ENCODE results near the gene MAP2K1.
"Not testable (repeated sequence)": the region's sequence is repeated elsewhere in the genome, so short reads cannot be mapped to it uniquely, and the experiment has no call there.

Gene MAP2K1

GRCh38 chr15:66480267-66480666 is 93.6 kb downstream of the MAP2K1 start:
- DNase-seq: no peak

- no peak for DNase-seq
Observed at GRCh38 chr15:66481107-66481856, 94.6 kb downstream of the MAP2K1 start.

- DNase-seq: no peak
Observed at GRCh38 chr15:66482539-66482938, 95.8 kb downstream of the MAP2K1 start.

GRCh38 chr15:66483131-66483566 is 96.4 kb downstream of the MAP2K1 start:
- no peak for DNase-seq

- DNase-seq: no peak
Observed at GRCh38 chr15:66484539-66485112, 97.9 kb downstream of the MAP2K1 start.

GRCh38 chr15:66486887-66487286 is 100.2 kb downstream of the MAP2K1 start:
- DNase-seq: no peak

- DNase-seq: no peak
Observed at GRCh38 chr15:66488525-66488924, 101.8 kb downstream of the MAP2K1 start.

- DNase-seq: no peak
Observed at GRCh38 chr15:66489179-66489791, 102.6 kb downstream of the MAP2K1 start.

- no peak for DNase-seq
Observed at GRCh38 chr15:66491846-66492245, 105.1 kb downstream of the MAP2K1 start.

- DNase-seq: no peak
Observed at GRCh38 chr15:66494262-66494661, 107.5 kb downstream of the MAP2K1 start.

- no peak for DNase-seq
Observed at GRCh38 chr15:66496951-66497501, 110.3 kb downstream of the MAP2K1 start.

GRCh38 chr15:66497502-66498455 is 111.1 kb downstream of the MAP2K1 start, which contains the start of gene SNAPC5:
TSS of gene SNAPC5 (minus strand) at chr15:66497762. CDS start at chr15:66497731, 31 bp downstream.
- peak; percentile 97 for DNase-seq

GRCh38 chr15:66498501-66499386 is 112.0 kb downstream of the MAP2K1 start:
- no peak for DNase-seq

- not testable (repeated sequence) for DNase-seq
Observed at GRCh38 chr15:66500346-66500745, 113.6 kb downstream of the MAP2K1 start.

GRCh38 chr15:66502491-66502890 is 115.8 kb downstream of the MAP2K1 start:
- no peak for DNase-seq

- DNase-seq: not testable (repeated sequence)
Observed at GRCh38 chr15:66503041-66503648, 116.4 kb downstream of the MAP2K1 start.

- DNase-seq: no peak
Observed at GRCh38 chr15:66503780-66504562, 117.3 kb downstream of the MAP2K1 start.

GRCh38 chr15:66504563-66505429 is 118.1 kb downstream of the MAP2K1 start, which contains the start of the genes RPL4 and ZWILCH:
TSS of gene RPL4 (minus strand) at chr15:66504855. CDS start at chr15:66504790, 65 bp downstream.
TSS of gene ZWILCH (plus strand) at chr15:66505326. CDS start at chr15:66505339, 13 bp downstream.
- DNase-seq: peak; percentile 65

GRCh38 chr15:66505430-66505811 is 118.7 kb downstream of the MAP2K1 start:
- DNase-seq: no peak

Measured in activated T-cell treated with anti-CD3 and anti-CD28 coated beads for 4 hours (primary cell).